ENCODE results near the gene POU6F2.

DNA sequence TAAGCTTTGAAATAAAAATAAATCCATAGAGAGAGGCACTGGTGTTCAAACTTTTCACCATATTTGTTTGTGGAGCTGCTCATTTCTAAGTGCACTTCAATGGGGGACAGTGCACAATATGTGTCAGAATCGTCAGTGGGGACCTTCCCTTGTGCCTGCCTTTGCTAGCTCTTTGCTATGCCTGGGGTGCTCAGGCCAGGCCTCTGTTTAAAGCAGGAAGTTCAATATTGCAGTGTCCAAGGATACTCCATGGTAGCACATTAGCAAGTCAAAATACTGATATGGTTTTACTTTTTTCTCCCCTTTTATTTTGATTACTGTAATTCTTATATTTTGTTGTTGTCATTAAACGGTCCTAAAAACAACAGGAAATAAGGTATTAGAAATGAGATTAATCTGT lies 113.4 kb downstream of the POU6F2 start:
- TF ChIP-seq POLR2AphosphoS5 (IDR thresholded peaks at IDR 0.05; ENCODE audit: low read depth, low read length): no peak
- TF ChIP-seq ZBTB33 (IDR thresholded peaks at IDR 0.05; ENCODE audit: extremely low read depth, insufficient replicate concordance, low read length): no peak
- no peak for TF ChIP-seq CTCF (IDR thresholded peaks at IDR 0.05 in 2 of 3, conservative IDR thresholded peaks at IDR 0.05 in 1 of 3; ENCODE audit: borderline replicate concordance in 1 of 3, insufficient read depth in 1 of 3, low read depth in 2 of 3, low read length in 2 of 3)
- TF ChIP-seq EZH2 (IDR thresholded peaks at IDR 0.05): no peak
- TF ChIP-seq POLR2A (IDR thresholded peaks at IDR 0.05; ENCODE audit: borderline replicate concordance, extremely low read depth, insufficient read depth, insufficient read length): no peak
- no peak for TF ChIP-seq YY1 (IDR thresholded peaks at IDR 0.05; ENCODE audit: extremely low read depth, insufficient replicate concordance, low read depth, low read length)
- no peak for TF ChIP-seq TCF7L2 (IDR thresholded peaks at IDR 0.05; ENCODE audit: borderline replicate concordance, extremely low read depth, insufficient read depth, insufficient read length)
